ENCODE measurements around the gene TMEM151B.

TMEM151B gene

GRCh38 chr6:44250718-44251123, 19.5 kb upstream of the TMEM151B start:
- no peak for DNase-seq (ENCODE audit: low read depth, low spot score)

- no peak for DNase-seq (ENCODE audit: low read depth, low spot score)
These were observed 18.4 kb upstream of the TMEM151B start for GRCh38 chr6:44251576-44252524.

GRCh38 chr6:44253307-44254101, 16.7 kb upstream of the TMEM151B start:
- DNase-seq (ENCODE audit: low read depth, low spot score) = no peak

- no peak for DNase-seq (ENCODE audit: low read depth, low spot score)
These were observed 15.8 kb upstream of the TMEM151B start for GRCh38 chr6:44254191-44255104.

- DNase-seq (ENCODE audit: low read depth, low spot score) = no peak
These were observed 15.0 kb upstream of the TMEM151B start for GRCh38 chr6:44255105-44255808.

- DNase-seq (ENCODE audit: low read depth, low spot score) = no peak
These were observed 14.1 kb upstream of the TMEM151B start for GRCh38 chr6:44255871-44256774.

GRCh38 chr6:44256775-44257024, 13.6 kb upstream of the TMEM151B start:
- DNase-seq (ENCODE audit: low read depth, low spot score) = no peak

GRCh38 chr6:44257025-44257752, 13.1 kb upstream of the TMEM151B start, which contains the start of gene SLC35B2:
Gene SLC35B2, minus strand, starts transcription at chr6:44257528. Its CDS starts 118 bp downstream, at chr6:44257410.
- no peak for DNase-seq (ENCODE audit: low read depth, low spot score)

GRCh38 chr6:44257753-44258324, 12.4 kb upstream of the TMEM151B start:
- no peak for DNase-seq (ENCODE audit: low read depth, low spot score)

- no peak for DNase-seq (ENCODE audit: low read depth, low spot score)
These were observed 11.9 kb upstream of the TMEM151B start for GRCh38 chr6:44258325-44258863.

- no peak for DNase-seq (ENCODE audit: low read depth, low spot score)
These were observed 11.3 kb upstream of the TMEM151B start for GRCh38 chr6:44258921-44259320.

GRCh38 chr6:44260011-44260410, 10.2 kb upstream of the TMEM151B start:
- DNase-seq (ENCODE audit: low read depth, low spot score) = no peak

- DNase-seq (ENCODE audit: low read depth, low spot score) = no peak
These were observed 9.6 kb upstream of the TMEM151B start for GRCh38 chr6:44260451-44261297.

- DNase-seq (ENCODE audit: low read depth, low spot score) = no peak
These were observed 8.7 kb upstream of the TMEM151B start for GRCh38 chr6:44261581-44261980.

- DNase-seq (ENCODE audit: low read depth, low spot score) = no peak
These were observed 7.5 kb upstream of the TMEM151B start for GRCh38 chr6:44262467-44263353.

GRCh38 chr6:44263354-44264100, 6.7 kb upstream of the TMEM151B start:
- DNase-seq (ENCODE audit: low read depth, low spot score) = no peak

All from brain pericyte (primary cell).